H1 (cell line): ENCODE results near the gene PGRMC1. TPM values are rescaled to one million over a fixed set of nuclear protein-coding genes. Genes with fewer than 3 reads are reported as not detected.

ENCODE experiments used
- CTCF ChIA-PET: fragments of 300-600 bp; sonication (Branson Sonifier 250); formaldehyde crosslinking; loops from one replicate; lab custom pipeline; 2021; ENCODE audit not compliant: partially characterized antibody; lab: Charles Lee
- POLR2A ChIA-PET: fragments of 300-600 bp; sonication (Branson Sonifier 250); formaldehyde crosslinking; loops from one replicate; lab custom pipeline; 2021; ENCODE audit warnings: inconsistent platforms; ENCODE audit not compliant: partially characterized antibody; lab: Charles Lee
- DNase-seq, 2 experiments: peaks; one replicate each; pipeline versions ENCODE4 v3.0.0 to v3.0.0-alpha.2; 2010 to 2022; ENCODE audit warnings: low spot score in 2 of 2, low read depth in 1 of 2, mixed read lengths in 1 of 2
- FAIRE-seq: peaks from 2 replicates; lab custom pipeline; 2011; peaks lifted over from hg19 to GRCh38; lab: Jason Lieb, UNC
- H2AFZ ChIP-seq: 2 replicates; pipeline ENCODE4 v1.8.1; 2012; ENCODE audit warnings: low read length, inconsistent platforms
- H2AK5ac ChIP-seq: 2 replicates; pipeline ENCODE4 v1.6.1; 2013; ENCODE audit warnings: low read depth, low read length
- H2BK120ac ChIP-seq: replicated peaks from 2 replicates; pipeline ENCODE3; 2013; ENCODE audit warnings: low read depth, low read length, inconsistent platforms
- H2BK12ac ChIP-seq: 2 replicates; pipeline ENCODE4 v1.6.1; 2013; ENCODE audit warnings: low read depth, low read length
- H2BK15ac ChIP-seq: 2 replicates; pipeline ENCODE4 v1.6.1; 2013; ENCODE audit warnings: low read length
- H2BK20ac ChIP-seq: 2 replicates; pipeline ENCODE4 v1.6.1; 2013; ENCODE audit warnings: low read length
- H2BK5ac ChIP-seq: 2 replicates; pipeline ENCODE4 v1.6.1; 2013; ENCODE audit warnings: low read depth, low read length
- H3K14ac ChIP-seq: 2 replicates; pipeline ENCODE4 v1.6.1; 2013; ENCODE audit warnings: inconsistent platforms; ENCODE audit not compliant: insufficient read length
- H3K18ac ChIP-seq: 2 replicates; pipeline ENCODE4 v1.6.1; 2013; ENCODE audit warnings: low read length; ENCODE audit errors: extremely low read depth
- H3K23ac ChIP-seq: 2 replicates; pipeline ENCODE4 v1.6.1; 2013; ENCODE audit warnings: inconsistent platforms; ENCODE audit not compliant: insufficient read length
- H3K23me2 ChIP-seq: 2 replicates; pipeline ENCODE4 v1.6.1; 2013; ENCODE audit warnings: low read depth, low read length
- H3K27ac ChIP-seq: 2 replicates; pipeline ENCODE4 v1.6.1; 2011; ENCODE audit warnings: low read depth, low read length, inconsistent platforms
- H3K27me3 ChIP-seq, 4 experiments: replicated peaks in 1 of 4; 1 replicate in 1 of 4; 2 replicates in 3 of 4; pipeline versions ENCODE4 v1.6.1 to v1.8.1; 2011 to 2013; ENCODE audit warnings: low read length in 3 of 4, mild to moderate bottlenecking in 3 of 4, inconsistent platforms in 2 of 4, mixed read lengths in 2 of 4, moderate library complexity in 1 of 4; ENCODE audit not compliant: control insufficient read depth in 3 of 4, insufficient read depth in 3 of 4; ENCODE audit errors: extremely low read depth in 1 of 4
- H3K36me3 ChIP-seq, 4 experiments: 2 replicates each; pipeline versions ENCODE4 v1.6.1 to v1.8.1; 2011 to 2013; ENCODE audit warnings: mild to moderate bottlenecking in 4 of 4, low read length in 3 of 4, moderate library complexity in 2 of 4, control low read depth in 1 of 4, inconsistent platforms in 1 of 4; ENCODE audit not compliant: insufficient read depth in 4 of 4, control insufficient read depth in 2 of 4
- H3K4ac ChIP-seq: replicated peaks from 2 replicates; pipeline ENCODE3; 2013; ENCODE audit warnings: low read length, low read depth, mixed read lengths, inconsistent platforms; ENCODE audit not compliant: insufficient read length
- H3K4me1 ChIP-seq, 4 experiments: replicated peaks in 1 of 4; 1 replicate in 1 of 4; 2 replicates in 3 of 4; pipeline versions ENCODE4 v1.6.1 to v1.8.1; 2011 to 2013; ENCODE audit warnings: low read length in 3 of 4, inconsistent platforms in 2 of 4, mixed read lengths in 1 of 4; ENCODE audit not compliant: insufficient read depth in 4 of 4, control insufficient read depth in 3 of 4
- H3K4me2 ChIP-seq, 2 experiments: 2 replicates each; pipeline versions ENCODE4 v1.6.1 to v1.8.1; 2011 to 2013; ENCODE audit warnings: low read depth in 2 of 2, low read length in 2 of 2, control low read depth in 1 of 2, inconsistent platforms in 1 of 2, mild to moderate bottlenecking in 1 of 2; ENCODE audit not compliant: insufficient read depth in 1 of 2
- H3K4me3 ChIP-seq, 4 experiments: fragments of 200-600, 300-600 bp in 1 of 4; sonication (generic), shearing (Covaris generic), sonication (Bioruptor Twin) in 1 of 4; 2 replicates each; pipeline versions ENCODE4 v1.5.1 to v1.8.1; 2011 to 2016; ENCODE audit warnings: low read length in 4 of 4, low read depth in 3 of 4, control low read depth in 2 of 4, inconsistent platforms in 2 of 4, mild to moderate bottlenecking in 2 of 4, mixed read lengths in 1 of 4, moderate library complexity in 1 of 4; ENCODE audit not compliant: insufficient read depth in 2 of 4; ENCODE audit errors: extremely low read depth in 1 of 4
- H3K56ac ChIP-seq: replicated peaks from 2 replicates; pipeline ENCODE3; 2013; ENCODE audit warnings: low read depth, mild to moderate bottlenecking, mixed read lengths, low read length, inconsistent platforms; ENCODE audit not compliant: insufficient read length
- H3K79me1 ChIP-seq: 2 replicates; pipeline ENCODE4 v1.6.1; 2013; ENCODE audit warnings: low read depth, low read length, control low read depth
- H3K79me2 ChIP-seq, 2 experiments: 2 replicates each; pipeline versions ENCODE4 v1.6.1 to v1.8.1; 2012 to 2013; ENCODE audit warnings: low read length in 2 of 2, mild to moderate bottlenecking in 2 of 2, inconsistent platforms in 1 of 2; ENCODE audit not compliant: insufficient read depth in 2 of 2, control insufficient read depth in 1 of 2
- H3K9ac ChIP-seq, 4 experiments: replicated peaks in 1 of 4; 1 replicate in 1 of 4; 2 replicates in 3 of 4; pipeline versions ENCODE4 v1.6.1 to v1.8.1; 2011 to 2013; ENCODE audit warnings: low read depth in 3 of 4, low read length in 3 of 4, control low read depth in 2 of 4, mild to moderate bottlenecking in 2 of 4, moderate library complexity in 2 of 4, inconsistent platforms in 1 of 4; ENCODE audit errors: extremely low read depth in 1 of 4
- H3K9me3 ChIP-seq, 2 experiments: 2 replicates each; pipeline versions ENCODE4 v1.6.1 to v1.8.1; 2012 to 2013; ENCODE audit warnings: mild to moderate bottlenecking in 2 of 2, moderate library complexity in 2 of 2, control low read depth in 1 of 2, inconsistent platforms in 1 of 2, low read depth in 1 of 2, low read length in 1 of 2, mixed read lengths in 1 of 2; ENCODE audit not compliant: insufficient read depth in 2 of 2
- H4K20me1 ChIP-seq, 2 experiments: replicated peaks in 1 of 2; 2 replicates each; pipeline versions ENCODE3 to v1.8.1; 2011 to 2013; ENCODE audit warnings: inconsistent platforms in 2 of 2, low read length in 2 of 2, mild to moderate bottlenecking in 1 of 2; ENCODE audit not compliant: insufficient read depth in 2 of 2, control insufficient read depth in 1 of 2
- H4K5ac ChIP-seq: 2 replicates; pipeline ENCODE4 v1.6.1; 2013; ENCODE audit warnings: low read length, low read depth, mixed read lengths, inconsistent platforms; ENCODE audit not compliant: insufficient read length
- H4K8ac ChIP-seq: 2 replicates; pipeline ENCODE4 v1.8.0; 2013; ENCODE audit warnings: mild to moderate bottlenecking, moderate library complexity, low read length, inconsistent platforms; ENCODE audit not compliant: insufficient read depth; ENCODE audit errors: extremely low read depth
- H4K91ac ChIP-seq: replicated peaks from 2 replicates; pipeline ENCODE3; 2013; ENCODE audit warnings: low read length, mixed read lengths, inconsistent platforms; ENCODE audit not compliant: insufficient read length
- ASH2L ChIP-seq: fragments of 200-600, 300-600 bp; sonication (generic); IDR thresholded peaks from one replicate; pipeline ENCODE4 v1.7.1; 2017; ENCODE audit warnings: low read length
- RAD21 ChIP-seq, 2 experiments: IDR thresholded peaks in 1 of 2; conservative IDR thresholded peaks in 1 of 2; 2 replicates each; pipeline ENCODE4 v1.6.1; 2011; ENCODE audit warnings: low read depth in 2 of 2, low read length in 2 of 2, improper control_type of control experiment in 1 of 2, inconsistent platforms in 1 of 2, mild to moderate bottlenecking in 1 of 2, moderate library complexity in 1 of 2
- SIN3A ChIP-seq, 2 experiments: IDR thresholded peaks in 1 of 2; conservative IDR thresholded peaks in 1 of 2; 2 replicates each; pipeline ENCODE4 v1.6.1; 2011 to 2012; ENCODE audit warnings: low read length in 2 of 2, improper control_type of control experiment in 1 of 2, low read depth in 1 of 2, mild to moderate bottlenecking in 1 of 2
- WGBS, 2 experiments: shearing (Covaris generic) in 1 of 2; methylation state at CpG; one replicate each; pipeline versions ENCODE4 v1.1.6 to v1.1.7; 2013 to 2015; ENCODE audit warnings: low lambda C conversion rate in 2 of 2, mixed read lengths in 2 of 2, inconsistent platforms in 1 of 2, low coverage in 1 of 2, missing lambda C conversion rate in 1 of 2; ENCODE audit not compliant: insufficient replicate concordance in 2 of 2, insufficient coverage in 1 of 2, insufficient read length in 1 of 2; ENCODE audit errors: extremely low coverage in 1 of 2, missing lambda C conversion rate in 1 of 2; 5-methylcytosine and 5-hydroxymethylcytosine counted together
- polyA plus RNA-seq, 7 experiments: library from polyadenylated mRNA; depleted of rRNA in 3 of 7; stranded (reverse) in 5 of 7; unstranded in 2 of 7; fragments of >200 nt in 5 of 7; fragments of 200-250 nt in 2 of 7; gene quantifications; 1 replicate in 5 of 7; 2 replicates in 1 of 7; 4 replicates in 1 of 7; pipeline versions ENCODE4 v1.2.1 to v1.2.3, GENCODE V29; 2011 to 2013; ENCODE audit warnings: missing spikeins in 2 of 7, mixed read lengths in 2 of 7
- total RNA-seq: library from RNA; stranded (reverse); fragmentation: NEBNext Ultra II Directional; extraction: Animal tissue kit (Norgen Biotek cat#: 25700); gene quantifications from 2 replicates; pipeline ENCODE4 v1.2.1, GENCODE V29; 2021
- TF ChIP-seq, protein P1 (sequence below), 3 experiments: IDR thresholded peaks; 1 replicate in 2 of 3; 2 replicates in 1 of 3; pipeline versions ENCODE4 v1.5.1 to v1.6.1; 2011; ENCODE audit warnings: low read length in 3 of 3, mild to moderate bottlenecking in 3 of 3, inconsistent platforms in 2 of 3, low read depth in 1 of 3, moderate library complexity in 1 of 3; ENCODE audit not compliant: insufficient read depth in 1 of 3; ENCODE audit errors: control extremely low read depth in 1 of 3

PGRMC1 gene
- total and polyA plus RNA-seq, 2 of the 8 experiments (the other 6 are each of a cell fraction or from before 2014, with no cell fraction given) = 127 to 248 TPM

DNA sequence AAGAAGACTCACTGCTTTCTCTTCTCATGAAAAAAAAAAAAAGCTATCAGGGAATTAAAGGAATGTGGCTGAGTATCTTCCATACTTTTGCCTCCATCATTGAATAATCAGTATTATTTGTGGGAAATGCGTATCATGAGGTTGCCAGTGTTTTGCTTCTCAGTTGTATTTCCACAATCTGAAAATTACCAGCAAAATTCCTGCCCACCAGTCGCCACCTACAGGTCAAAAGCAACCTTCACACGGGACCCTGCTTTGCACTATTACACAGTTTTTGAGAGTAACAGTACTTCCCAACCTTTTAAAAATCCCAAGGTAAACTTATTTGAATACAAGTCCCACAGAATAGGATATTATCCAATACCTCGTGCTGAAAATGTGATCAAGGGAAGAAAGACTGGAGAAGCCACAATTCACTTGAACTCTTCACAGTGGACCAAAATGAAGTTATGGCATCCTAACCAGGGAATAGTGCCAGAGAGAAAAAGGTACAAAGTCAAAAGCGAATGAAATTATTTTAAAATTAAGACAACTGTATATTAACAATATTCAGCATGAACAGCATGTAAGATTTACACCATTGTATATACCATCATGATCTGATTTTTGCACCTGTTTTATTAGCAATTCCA, 30.4 kb downstream of the PGRMC1 start:
- Histone ChIP-seq H2BK5ac (no peak overlapping the region), H4K20me1 (no peaks in the 10 kb centered on the region), H2BK20ac (no peak overlapping the region), H4K5ac (no peak overlapping the region), H2BK15ac (no peak overlapping the region), H3K9ac (no peak overlapping the region), H3K23ac (no peak overlapping the region), H2BK120ac (no peak overlapping the region), H3K23me2 (no peaks in the 10 kb centered on the region), H3K56ac (no peak overlapping the region), H3K9me3 (no peaks in the 10 kb centered on the region), H3K79me1 (no peaks in the 10 kb centered on the region), H3K14ac (no peak overlapping the region), H3K36me3 (no peaks in the 10 kb centered on the region), H4K8ac (no peak overlapping the region), H3K27me3 (no peaks in the 10 kb centered on the region), H3K27ac (no peak overlapping the region), H4K91ac (no peak overlapping the region), H3K18ac (no peak overlapping the region), H3K4ac (no peak overlapping the region), H2BK12ac (no peak overlapping the region), H3K4me1 (no peaks in the 10 kb centered on the region), H2AK5ac (no peak overlapping the region), H3K79me2 (no peaks in the 10 kb centered on the region), H3K4me2 (no peak overlapping the region), H3K4me3 (no peak overlapping the region), H2AFZ (no peak overlapping the region)
- POLR2A ChIA-PET = no interaction called here
- TF ChIP-seq SIN3A (conservative IDR thresholded peaks at IDR 0.05 in 1 of 2, IDR thresholded peaks at IDR 0.05 in 1 of 2; ENCODE audit: low read depth in 1 of 2, low read length in 2 of 2) (no peak), RAD21 (IDR thresholded peaks at IDR 0.05 in 1 of 2, conservative IDR thresholded peaks at IDR 0.05 in 1 of 2; ENCODE audit: low read depth in 2 of 2, low read length in 2 of 2) (peak; percentile 40 to 50), ASH2L (no peak)
- TF ChIP-seq, protein P1, sequence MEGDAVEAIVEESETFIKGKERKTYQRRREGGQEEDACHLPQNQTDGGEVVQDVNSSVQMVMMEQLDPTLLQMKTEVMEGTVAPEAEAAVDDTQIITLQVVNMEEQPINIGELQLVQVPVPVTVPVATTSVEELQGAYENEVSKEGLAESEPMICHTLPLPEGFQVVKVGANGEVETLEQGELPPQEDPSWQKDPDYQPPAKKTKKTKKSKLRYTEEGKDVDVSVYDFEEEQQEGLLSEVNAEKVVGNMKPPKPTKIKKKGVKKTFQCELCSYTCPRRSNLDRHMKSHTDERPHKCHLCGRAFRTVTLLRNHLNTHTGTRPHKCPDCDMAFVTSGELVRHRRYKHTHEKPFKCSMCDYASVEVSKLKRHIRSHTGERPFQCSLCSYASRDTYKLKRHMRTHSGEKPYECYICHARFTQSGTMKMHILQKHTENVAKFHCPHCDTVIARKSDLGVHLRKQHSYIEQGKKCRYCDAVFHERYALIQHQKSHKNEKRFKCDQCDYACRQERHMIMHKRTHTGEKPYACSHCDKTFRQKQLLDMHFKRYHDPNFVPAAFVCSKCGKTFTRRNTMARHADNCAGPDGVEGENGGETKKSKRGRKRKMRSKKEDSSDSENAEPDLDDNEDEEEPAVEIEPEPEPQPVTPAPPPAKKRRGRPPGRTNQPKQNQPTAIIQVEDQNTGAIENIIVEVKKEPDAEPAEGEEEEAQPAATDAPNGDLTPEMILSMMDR (IDR thresholded peaks at IDR 0.05; ENCODE audit: control extremely low read depth in 1 of 3, insufficient read depth in 1 of 3, low read depth in 1 of 3, low read length in 3 of 3) = peak; percentile 42 to 59 (median 53)
- DNase-seq = no peak
- CTCF ChIA-PET = interaction anchor here (1.0 to 2.3 kb wide), 6 partner anchors 11 to 387 kb away, joined by 3 to 11 read pairs (median 4); no protein-coding TSS in a partner anchor
- FAIRE-seq = peak; percentile 84
- WGBS, 2 experiments = 26% methylated on average over 5 of the region's 5 CpGs; no CpG with 5 or more reads in 1 of the 2 experiments
